ENCODE data around the gene BCR. TPM values are rescaled to one million over a fixed set of nuclear protein-coding genes. Genes with fewer than 3 reads are reported as not detected.

BCR gene
- total and polyA plus RNA-seq, 2 of the 13 experiments (the other 11 are each of a cell fraction or from before 2014, with no cell fraction given): 19.9 to 33.6 TPM

- TF ChIP-seq ZNF841 (CRISPR knock-in tag; IDR thresholded peaks at IDR 0.05; ENCODE audit: borderline replicate concordance) (no peak), SRF (IDR thresholded peaks at IDR 0.05; ENCODE audit: low read depth, low read length) (no peak), SP1 (IDR thresholded peaks at IDR 0.05) (no peak), SP1 (CRISPR knock-in tag; IDR thresholded peaks at IDR 0.05) (no peak), DNMT1 (CRISPR knock-in tag; IDR thresholded peaks at IDR 0.05) (no peak), NR3C1 (CRISPR knock-in tag; IDR thresholded peaks at IDR 0.05) (no peak), ZNF407 (CRISPR knock-in tag; IDR thresholded peaks at IDR 0.05; ENCODE audit: not compliant biosample characterization) (no peak), ZNF768 (CRISPR knock-in tag; IDR thresholded peaks at IDR 0.05) (no peak), ZBTB7A (CRISPR knock-in tag; IDR thresholded peaks at IDR 0.05) (no peak), KAT7 (CRISPR knock-in tag; IDR thresholded peaks at IDR 0.05; ENCODE audit: borderline replicate concordance) (no peak), ARNTL (CRISPR knock-in tag; IDR thresholded peaks at IDR 0.05) (no peak), ZMYM2 (CRISPR knock-in tag; IDR thresholded peaks at IDR 0.05) (no peak), GMEB1 (CRISPR knock-in tag; IDR thresholded peaks at IDR 0.05; ENCODE audit: borderline replicate concordance) (no peak), ZNF557 (CRISPR knock-in tag; IDR thresholded peaks at IDR 0.05) (no peak), SSRP1 (CRISPR knock-in tag; IDR thresholded peaks at IDR 0.05) (no peak), KDM6A (CRISPR knock-in tag; IDR thresholded peaks at IDR 0.05; ENCODE audit: low read depth) (no peak), ZNF24 (IDR thresholded peaks at IDR 0.05) (no peak), CEBPG (CRISPR knock-in tag; IDR thresholded peaks at IDR 0.05) (no peak)
- TF ChIP-seq, protein P1, sequence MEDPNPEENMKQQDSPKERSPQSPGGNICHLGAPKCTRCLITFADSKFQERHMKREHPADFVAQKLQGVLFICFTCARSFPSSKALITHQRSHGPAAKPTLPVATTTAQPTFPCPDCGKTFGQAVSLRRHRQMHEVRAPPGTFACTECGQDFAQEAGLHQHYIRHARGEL (CRISPR knock-in tag; IDR thresholded peaks at IDR 0.05): no peak
These were observed 60.5 kb downstream of the BCR start (continued) for GRCh38 chr22:23240639-23241389.
